ENCODE results near the gene LYPLAL1.
A peak's percentile ranks its signal among the peaks of the same experiment; 100 is the strongest.

The LYPLAL1 gene

DNA sequence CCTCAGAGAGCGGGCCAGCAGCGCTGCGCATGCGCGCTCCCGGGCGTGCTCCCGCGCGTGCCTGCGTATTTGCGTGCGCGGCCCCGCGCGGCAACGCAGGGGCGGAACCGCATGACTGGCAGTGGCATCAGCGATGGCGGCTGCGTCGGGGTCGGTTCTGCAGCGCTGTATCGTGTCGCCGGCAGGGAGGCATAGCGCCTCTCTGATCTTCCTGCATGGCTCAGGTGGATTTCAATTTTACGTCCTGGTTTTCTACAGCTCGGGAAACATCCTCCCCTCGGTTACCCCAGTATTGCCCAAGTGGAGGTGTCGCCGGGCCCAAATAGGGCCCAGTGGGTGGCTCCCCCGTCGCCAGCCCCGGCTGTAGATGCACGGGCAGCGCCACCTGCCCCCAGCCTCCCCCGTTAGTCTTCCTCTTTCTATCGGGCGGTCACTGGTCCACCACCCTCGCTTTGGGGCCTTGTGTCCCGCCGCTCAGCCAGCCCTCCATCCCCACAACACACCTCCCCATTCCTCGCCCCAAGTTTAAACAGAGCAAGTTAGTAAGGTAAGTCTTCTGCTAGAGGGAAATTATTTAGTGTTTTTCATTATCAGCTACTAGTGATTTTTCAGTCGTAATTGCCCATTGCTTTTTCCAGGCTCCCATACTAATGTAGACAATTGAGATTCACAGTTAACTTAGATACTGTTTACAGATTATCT is at the start of gene LYPLAL1:
Gene LYPLAL1 (plus strand): TSS at position 121 of the 702 bp plus-strand sequence. CDS start 13 bp downstream, at position 134.
- Histone ChIP-seq H3K27ac (peak within 1 kb of the TSS; percentile 62; the same call in 1 of the 2 replicates), H3K9me3 (ENCODE audit: low read depth, low read length) (no peaks in the 10 kb centered on the region), H3K9ac (ENCODE audit: insufficient read length) (peak within 1 kb of the TSS; percentile 89), H3K4me3 (peak within 1 kb of the TSS; percentile 94), H3K36me3 (ENCODE audit: insufficient read depth, low read length) (0 out of 2 replicates have a peak, but pooled peaks cover 3% of the 10 kb centered on the region)
- TF ChIP-seq EZH2 (IDR thresholded peaks at IDR 0.05) (no peak), POLR2AphosphoS5 (IDR thresholded peaks at IDR 0.05; ENCODE audit: borderline replicate concordance, low read depth, low read length) (peak; percentile 97), FOXP2 (optimal IDR thresholded peaks at IDR 0.05; ENCODE audit: control extremely low read depth, extremely low read length, insufficient read depth) (no peak)
- no peak for DNase-seq (ENCODE audit: low read depth, low spot score)

DNA sequence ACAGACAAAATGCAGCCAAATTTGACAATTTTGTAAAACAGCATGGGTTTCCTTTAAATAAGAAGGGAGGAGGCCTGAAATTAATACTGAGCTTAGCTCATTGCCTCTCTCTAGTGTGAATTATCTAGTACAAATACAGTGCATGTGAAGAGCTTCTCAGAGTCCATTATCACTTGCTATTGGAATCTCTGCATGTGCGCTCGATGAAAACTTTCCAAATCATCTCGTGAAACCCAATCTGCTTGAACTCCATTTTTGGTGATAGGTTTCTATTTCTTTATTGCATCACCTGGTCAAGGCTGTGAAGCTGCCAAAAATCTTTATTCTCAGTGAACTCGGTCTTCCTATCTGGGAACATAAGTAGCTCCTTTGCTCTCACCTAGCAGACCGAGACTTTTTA is 49.5 kb upstream of the LYPLAL1 start:
- TF ChIP-seq FOXP2 (optimal IDR thresholded peaks at IDR 0.05; ENCODE audit: control extremely low read depth, extremely low read length, insufficient read depth) (no peak), POLR2AphosphoS5 (IDR thresholded peaks at IDR 0.05; ENCODE audit: borderline replicate concordance, low read depth, low read length) (no peak), EZH2 (IDR thresholded peaks at IDR 0.05) (no peak)
- Histone ChIP-seq H3K27ac (no peak overlapping the region), H3K9ac (ENCODE audit: insufficient read length) (no peak overlapping the region), H3K36me3 (ENCODE audit: insufficient read depth, low read length) (no peaks in the 10 kb centered on the region), H3K9me3 (ENCODE audit: low read depth, low read length) (no peaks in the 10 kb centered on the region), H3K4me3 (no peak overlapping the region)
- no peak for DNase-seq (ENCODE audit: low read depth, low spot score)

DNA sequence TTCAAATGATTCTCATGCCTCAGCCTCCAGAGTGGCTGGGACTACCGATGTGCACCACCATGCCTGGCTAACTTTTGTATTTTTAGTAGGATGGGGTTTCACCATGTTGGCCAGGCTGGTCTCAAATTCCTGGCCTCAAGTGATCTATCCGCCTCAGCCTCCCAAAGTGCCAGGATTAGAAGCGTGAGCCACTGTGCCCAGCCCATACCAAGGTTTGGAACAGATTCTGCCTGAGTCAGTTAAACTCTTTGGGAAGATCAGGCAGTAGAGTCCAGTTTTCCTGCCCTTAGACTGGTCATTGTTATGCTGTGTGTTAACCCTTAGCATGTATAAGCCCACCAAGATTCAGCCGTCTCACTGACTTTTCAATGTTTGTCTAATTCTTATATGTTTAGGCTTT is 48.3 kb upstream of the LYPLAL1 start:
- TF ChIP-seq FOXP2 (optimal IDR thresholded peaks at IDR 0.05; ENCODE audit: control extremely low read depth, extremely low read length, insufficient read depth) (no peak), EZH2 (IDR thresholded peaks at IDR 0.05) (no peak), POLR2AphosphoS5 (IDR thresholded peaks at IDR 0.05; ENCODE audit: borderline replicate concordance, low read depth, low read length) (no peak)
- no peak for DNase-seq (ENCODE audit: low read depth, low spot score)
- Histone ChIP-seq H3K9me3 (ENCODE audit: low read depth, low read length) (no peaks in the 10 kb centered on the region), H3K36me3 (ENCODE audit: insufficient read depth, low read length) (no peaks in the 10 kb centered on the region), H3K27ac (no peak overlapping the region), H3K9ac (ENCODE audit: insufficient read length) (no peak overlapping the region), H3K4me3 (no peak overlapping the region)

DNA sequence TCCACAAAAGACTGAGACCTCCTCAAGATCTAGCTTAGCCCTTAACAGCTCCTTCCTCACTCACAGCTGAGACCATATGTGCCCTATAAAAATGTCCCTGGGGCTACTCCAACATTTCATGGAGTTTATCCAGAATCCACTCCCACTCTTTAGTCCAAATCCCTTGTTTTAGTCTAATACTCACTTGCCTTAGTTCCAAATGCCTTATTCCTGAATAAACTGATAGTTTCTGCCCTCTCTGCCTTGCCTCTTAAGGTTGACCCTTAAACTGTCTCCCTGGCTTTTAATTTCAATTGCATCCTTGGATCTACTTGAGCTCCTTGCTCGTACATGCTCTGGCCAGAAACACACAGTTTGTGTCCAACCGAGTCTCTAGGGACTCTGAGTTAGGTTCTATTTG is 47.3 kb upstream of the LYPLAL1 start:
- Histone ChIP-seq H3K36me3 (ENCODE audit: insufficient read depth, low read length) (no peaks in the 10 kb centered on the region), H3K4me3 (no peak overlapping the region), H3K27ac (no peak overlapping the region), H3K9ac (ENCODE audit: insufficient read length) (no peak overlapping the region), H3K9me3 (ENCODE audit: low read depth, low read length) (no peaks in the 10 kb centered on the region)
- TF ChIP-seq FOXP2 (optimal IDR thresholded peaks at IDR 0.05; ENCODE audit: control extremely low read depth, extremely low read length, insufficient read depth): no peak
- no peak for TF ChIP-seq EZH2 (IDR thresholded peaks at IDR 0.05)
- no peak for TF ChIP-seq POLR2AphosphoS5 (IDR thresholded peaks at IDR 0.05; ENCODE audit: borderline replicate concordance, low read depth, low read length)
- no peak for DNase-seq (ENCODE audit: low read depth, low spot score)

DNA sequence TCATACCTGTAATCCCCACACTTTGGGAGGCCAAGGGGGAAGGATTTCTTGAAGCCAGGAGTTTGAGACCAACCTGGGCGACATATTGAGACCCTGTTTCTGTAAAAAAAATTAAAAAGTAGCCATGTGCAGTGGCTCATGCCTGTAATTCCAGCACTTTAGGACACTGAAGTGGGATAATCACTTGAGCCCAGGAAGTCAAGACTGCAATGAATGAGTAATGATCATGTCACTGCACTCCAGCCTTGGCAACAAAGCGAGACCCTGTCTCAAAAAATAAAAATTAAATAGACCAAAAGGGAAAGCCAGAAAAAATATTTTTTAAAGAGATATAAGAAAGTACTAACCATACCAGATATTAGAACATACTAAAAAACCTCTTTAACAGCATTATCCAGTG is 44.7 kb upstream of the LYPLAL1 start:
- TF ChIP-seq POLR2AphosphoS5 (IDR thresholded peaks at IDR 0.05; ENCODE audit: borderline replicate concordance, low read depth, low read length): no peak
- TF ChIP-seq FOXP2 (optimal IDR thresholded peaks at IDR 0.05; ENCODE audit: control extremely low read depth, extremely low read length, insufficient read depth): no peak
- TF ChIP-seq EZH2 (IDR thresholded peaks at IDR 0.05): no peak
- no peak overlapping the region for H3K9ac ChIP-seq (ENCODE audit: insufficient read length)
- H3K27ac ChIP-seq: no peak overlapping the region
- no peak overlapping the region for H3K4me3 ChIP-seq
- H3K36me3 ChIP-seq (ENCODE audit: insufficient read depth, low read length): no peaks in the 10 kb centered on the region
- DNase-seq (ENCODE audit: low read depth, low spot score): no peak
- H3K9me3 ChIP-seq (ENCODE audit: low read depth, low read length): no peaks in the 10 kb centered on the region

DNA sequence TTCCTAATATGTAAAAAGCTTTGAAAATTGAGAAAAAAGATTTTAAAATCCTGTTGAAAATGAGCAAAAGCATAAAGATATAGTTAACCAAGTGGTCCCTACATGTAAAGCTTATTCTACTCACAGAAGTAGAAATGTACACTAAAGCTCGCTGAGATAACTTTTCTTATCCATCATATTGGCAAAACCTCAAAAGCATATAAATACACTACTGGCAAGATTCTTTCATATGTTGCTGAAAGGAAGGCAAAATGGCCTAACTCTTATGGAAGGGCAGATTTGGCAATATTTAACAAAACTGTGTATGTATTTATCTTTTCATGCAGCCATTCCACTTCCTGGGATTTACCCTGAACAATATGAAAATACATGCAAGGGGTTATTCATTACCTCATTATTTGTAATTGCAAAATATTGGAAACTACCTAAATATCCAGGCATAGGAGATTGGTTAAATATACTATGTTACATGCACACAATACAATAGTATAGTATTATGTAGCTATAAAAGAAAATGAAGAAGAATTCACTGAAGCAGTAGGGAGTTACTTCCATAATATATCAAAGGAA is 43.2 kb upstream of the LYPLAL1 start:
- no peaks in the 10 kb centered on the region for H3K36me3 ChIP-seq (ENCODE audit: insufficient read depth, low read length)
- no peak overlapping the region for H3K27ac ChIP-seq
- H3K9me3 ChIP-seq (ENCODE audit: low read depth, low read length): no peaks in the 10 kb centered on the region
- H3K9ac ChIP-seq (ENCODE audit: insufficient read length): no peak overlapping the region
- no peak for DNase-seq (ENCODE audit: low read depth, low spot score)
- TF ChIP-seq FOXP2 (optimal IDR thresholded peaks at IDR 0.05; ENCODE audit: control extremely low read depth, extremely low read length, insufficient read depth): no peak
- no peak for TF ChIP-seq POLR2AphosphoS5 (IDR thresholded peaks at IDR 0.05; ENCODE audit: borderline replicate concordance, low read depth, low read length)
- no peak for TF ChIP-seq EZH2 (IDR thresholded peaks at IDR 0.05)
- no peak overlapping the region for H3K4me3 ChIP-seq

DNA sequence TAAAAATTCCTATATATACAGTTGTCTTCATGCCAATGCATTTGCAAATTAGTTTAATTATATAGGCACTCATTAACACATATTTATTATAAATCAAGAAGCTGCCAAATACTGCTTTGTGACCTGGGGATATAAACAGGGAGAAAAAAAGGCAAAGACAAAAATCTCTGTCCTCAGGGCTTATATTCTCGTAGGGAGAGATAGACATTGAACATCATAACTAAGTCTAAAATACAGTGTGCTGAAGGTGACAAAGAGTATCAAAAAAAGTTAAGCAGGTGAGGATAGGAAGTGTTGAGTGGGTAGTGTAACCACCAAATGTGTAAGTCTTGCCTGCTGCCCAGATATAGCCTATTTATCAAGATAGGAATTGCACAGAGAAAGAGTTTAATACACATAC is 40.7 kb upstream of the LYPLAL1 start:
- H3K9ac ChIP-seq (ENCODE audit: insufficient read length): no peak overlapping the region
- H3K9me3 ChIP-seq (ENCODE audit: low read depth, low read length): no peaks in the 10 kb centered on the region
- H3K4me3 ChIP-seq: no peak overlapping the region
- TF ChIP-seq EZH2 (IDR thresholded peaks at IDR 0.05): no peak
- TF ChIP-seq POLR2AphosphoS5 (IDR thresholded peaks at IDR 0.05; ENCODE audit: borderline replicate concordance, low read depth, low read length): no peak
- TF ChIP-seq FOXP2 (optimal IDR thresholded peaks at IDR 0.05; ENCODE audit: control extremely low read depth, extremely low read length, insufficient read depth): no peak
- no peak overlapping the region for H3K27ac ChIP-seq
- no peak for DNase-seq (ENCODE audit: low read depth, low spot score)
- no peaks in the 10 kb centered on the region for H3K36me3 ChIP-seq (ENCODE audit: insufficient read depth, low read length)

DNA sequence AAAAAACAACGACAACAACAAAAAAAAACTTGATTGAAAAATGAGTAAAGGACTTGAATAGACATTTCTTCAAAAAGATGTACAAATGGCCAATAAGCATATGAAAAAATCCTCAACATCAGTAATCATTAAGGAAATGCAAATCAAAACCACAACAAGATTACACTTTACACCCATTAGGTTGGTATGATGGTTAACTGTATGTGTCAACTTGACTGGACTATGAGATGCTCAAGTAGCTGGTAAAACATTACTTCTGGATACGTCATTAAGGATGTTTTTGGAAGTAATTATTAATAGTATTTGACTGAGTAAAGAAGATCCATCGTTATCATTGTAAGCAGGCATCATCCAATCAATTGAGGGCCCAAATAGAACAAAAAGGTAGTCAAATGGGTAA is 34.9 kb upstream of the LYPLAL1 start:
- no peak overlapping the region for H3K9ac ChIP-seq (ENCODE audit: insufficient read length)
- TF ChIP-seq FOXP2 (optimal IDR thresholded peaks at IDR 0.05; ENCODE audit: control extremely low read depth, extremely low read length, insufficient read depth) (no peak), EZH2 (IDR thresholded peaks at IDR 0.05) (no peak), POLR2AphosphoS5 (IDR thresholded peaks at IDR 0.05; ENCODE audit: borderline replicate concordance, low read depth, low read length) (no peak)
- DNase-seq (ENCODE audit: low read depth, low spot score): no peak
- no peak overlapping the region for H3K27ac ChIP-seq
- H3K36me3 ChIP-seq (ENCODE audit: insufficient read depth, low read length): no peaks in the 10 kb centered on the region
- H3K9me3 ChIP-seq (ENCODE audit: low read depth, low read length): no peaks in the 10 kb centered on the region; the same call in 1 of the 2 replicates
- H3K4me3 ChIP-seq: no peak overlapping the region

Measured in SK-N-MC (cell line).